ENCODE measurements around the gene GLRX.

DNA sequence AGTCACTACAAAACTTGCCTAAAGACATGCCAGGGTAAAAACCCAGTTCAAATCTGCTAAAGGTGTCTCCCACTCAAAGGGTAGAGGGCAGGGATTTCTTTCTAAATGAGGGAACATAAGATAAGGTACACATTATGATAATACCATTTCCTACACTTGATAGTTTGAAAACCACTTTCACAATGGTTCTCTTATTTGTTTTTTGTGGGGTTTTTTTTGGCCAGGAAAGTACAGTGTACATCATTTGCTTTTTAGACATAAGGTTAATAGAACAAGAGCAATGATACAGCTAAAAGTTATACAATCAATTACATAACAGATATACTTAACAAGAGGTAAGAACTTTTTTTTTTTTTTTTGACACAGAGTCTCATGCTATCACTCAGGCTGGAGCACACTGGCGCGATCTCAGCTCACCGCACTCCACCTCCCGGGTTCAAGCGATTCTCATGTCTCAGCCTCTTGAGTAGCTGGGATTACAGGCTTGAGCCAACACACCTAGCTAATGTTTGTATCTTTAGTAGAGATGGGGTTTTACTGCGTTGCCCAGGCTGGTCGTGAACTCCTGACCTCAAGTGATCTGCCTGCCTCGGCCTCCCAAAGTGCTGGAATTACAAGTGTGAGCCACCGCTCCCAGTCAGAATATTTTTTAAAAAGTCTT, 48.8 kb upstream of the GLRX start:
- TF ChIP-seq, protein P1, sequence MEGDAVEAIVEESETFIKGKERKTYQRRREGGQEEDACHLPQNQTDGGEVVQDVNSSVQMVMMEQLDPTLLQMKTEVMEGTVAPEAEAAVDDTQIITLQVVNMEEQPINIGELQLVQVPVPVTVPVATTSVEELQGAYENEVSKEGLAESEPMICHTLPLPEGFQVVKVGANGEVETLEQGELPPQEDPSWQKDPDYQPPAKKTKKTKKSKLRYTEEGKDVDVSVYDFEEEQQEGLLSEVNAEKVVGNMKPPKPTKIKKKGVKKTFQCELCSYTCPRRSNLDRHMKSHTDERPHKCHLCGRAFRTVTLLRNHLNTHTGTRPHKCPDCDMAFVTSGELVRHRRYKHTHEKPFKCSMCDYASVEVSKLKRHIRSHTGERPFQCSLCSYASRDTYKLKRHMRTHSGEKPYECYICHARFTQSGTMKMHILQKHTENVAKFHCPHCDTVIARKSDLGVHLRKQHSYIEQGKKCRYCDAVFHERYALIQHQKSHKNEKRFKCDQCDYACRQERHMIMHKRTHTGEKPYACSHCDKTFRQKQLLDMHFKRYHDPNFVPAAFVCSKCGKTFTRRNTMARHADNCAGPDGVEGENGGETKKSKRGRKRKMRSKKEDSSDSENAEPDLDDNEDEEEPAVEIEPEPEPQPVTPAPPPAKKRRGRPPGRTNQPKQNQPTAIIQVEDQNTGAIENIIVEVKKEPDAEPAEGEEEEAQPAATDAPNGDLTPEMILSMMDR (IDR thresholded peaks at IDR 0.05): no peak
- no peak for TF ChIP-seq POLR2A (IDR thresholded peaks at IDR 0.05; ENCODE audit: low read depth)

All from esophagus muscularis mucosa (tissue), 3 donors.